GM18870 (cell line): Measurements from ENCODE around the gene ENTPD1.
"Not testable (repeated sequence)": the region's sequence is repeated elsewhere in the genome, so short reads cannot be mapped to it uniquely, and the experiment has no call there.

Experiments used
- ATAC-seq: cut with Tn5 transposase; IDR thresholded peaks from one replicate; pipeline ENCODE4 v1.9.1; 2021; ENCODE audit warnings: moderate library complexity; ENCODE audit not compliant: unreplicated experiment

The ENTPD1 gene

GRCh38 chr10:95793401-95794045, 37.6 kb downstream of the ENTPD1 start:
- ATAC-seq: peak; percentile 33

- no peak for ATAC-seq
Observed at GRCh38 chr10:95794195-95794594, 38.2 kb downstream of the ENTPD1 start.

DNA sequence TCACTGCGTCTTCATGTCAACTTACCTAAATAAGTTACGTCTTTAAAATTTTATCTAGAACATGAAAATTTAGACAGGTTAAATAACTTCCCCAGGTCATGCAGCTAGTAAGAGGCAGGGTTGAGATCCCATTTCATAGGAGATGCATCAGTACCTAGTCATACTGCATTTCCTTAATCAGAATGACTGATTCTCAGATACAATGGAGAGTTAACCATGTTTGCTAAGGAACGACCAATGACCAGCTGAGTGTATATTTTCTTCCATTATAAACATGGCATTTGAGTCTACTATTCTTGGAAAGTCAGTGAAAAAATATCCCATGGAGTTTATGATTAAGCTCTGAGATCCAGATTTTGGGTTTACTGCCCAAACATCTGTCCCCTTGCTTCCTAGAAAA, 39.6 kb downstream of the ENTPD1 start:
- no peak for ATAC-seq

DNA sequence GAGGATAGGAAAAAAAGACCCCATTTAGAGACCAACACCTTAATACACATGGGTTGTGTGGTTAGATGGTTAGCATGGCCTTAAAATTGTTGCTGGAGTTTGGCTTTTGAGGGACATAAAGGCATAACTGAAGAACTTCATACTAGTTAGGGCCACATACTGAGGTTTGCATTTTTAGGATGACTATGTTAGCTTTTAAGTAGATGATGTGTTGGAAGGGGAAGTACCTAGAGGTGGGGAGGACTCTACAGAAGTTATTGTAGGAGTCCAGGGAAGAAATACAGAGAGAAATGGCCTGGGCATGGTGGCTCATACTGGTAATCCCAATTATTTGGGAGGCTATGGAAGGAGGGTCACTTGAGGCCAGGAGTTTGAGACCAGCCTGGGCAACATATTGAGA, 40.5 kb downstream of the ENTPD1 start:
- ATAC-seq: no peak

- ATAC-seq: no peak
Observed at GRCh38 chr10:95798096-95798855, 42.3 kb downstream of the ENTPD1 start.

DNA sequence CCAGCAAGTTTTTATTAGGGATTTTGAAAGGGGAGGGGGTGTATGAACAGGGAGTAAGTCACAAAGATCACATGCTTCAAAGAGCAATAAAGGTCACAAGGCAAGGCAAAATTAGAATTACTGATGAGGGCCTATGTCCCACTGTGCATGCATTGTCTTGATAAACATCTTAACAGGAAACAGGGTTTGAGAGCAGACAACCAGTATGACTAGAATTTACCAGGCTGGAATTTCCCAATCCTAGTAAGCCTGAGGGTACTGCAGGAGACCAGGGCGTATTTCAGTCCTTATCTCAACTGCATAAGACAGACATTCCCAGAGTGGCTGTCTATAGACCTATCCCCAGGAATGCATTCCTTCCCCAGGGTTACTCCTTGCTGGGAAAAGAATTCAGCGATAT, 44.3 kb downstream of the ENTPD1 start:
- not testable (repeated sequence) for ATAC-seq

DNA sequence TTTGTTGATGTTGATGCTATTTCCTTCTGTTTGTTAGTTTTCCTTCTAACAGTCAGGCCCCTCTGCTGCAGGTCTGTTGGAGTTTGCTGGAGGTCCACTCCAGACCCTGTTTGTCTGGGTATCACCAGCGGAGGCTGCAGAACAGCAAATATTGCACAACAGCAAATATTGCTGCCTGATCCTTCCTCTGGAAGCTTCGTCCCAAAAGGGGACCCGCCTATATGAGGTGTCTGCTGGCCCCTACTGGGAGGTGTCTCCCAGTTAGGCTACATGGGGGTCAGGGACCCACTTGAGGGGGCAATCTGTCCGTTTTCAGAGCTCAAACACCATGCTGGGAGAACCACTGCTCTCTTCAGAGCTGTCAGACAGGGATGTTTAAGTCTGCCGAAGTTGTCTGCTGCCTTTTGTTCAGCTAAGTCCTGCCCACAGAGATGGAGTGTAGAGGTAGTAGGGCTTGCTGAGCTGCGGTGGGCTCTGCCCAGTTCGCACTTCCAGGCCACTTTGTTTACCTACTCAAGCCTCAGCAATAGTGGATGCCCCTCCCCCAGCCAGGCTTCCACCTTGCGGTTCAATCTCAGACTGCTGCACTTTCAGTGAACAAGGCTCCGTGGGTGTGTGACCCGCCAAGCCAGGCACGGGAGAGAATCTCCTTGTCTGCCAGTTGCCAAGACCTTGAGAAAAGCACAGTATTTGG, 50.9 kb downstream of the ENTPD1 start:
- ATAC-seq: not testable (repeated sequence)

DNA sequence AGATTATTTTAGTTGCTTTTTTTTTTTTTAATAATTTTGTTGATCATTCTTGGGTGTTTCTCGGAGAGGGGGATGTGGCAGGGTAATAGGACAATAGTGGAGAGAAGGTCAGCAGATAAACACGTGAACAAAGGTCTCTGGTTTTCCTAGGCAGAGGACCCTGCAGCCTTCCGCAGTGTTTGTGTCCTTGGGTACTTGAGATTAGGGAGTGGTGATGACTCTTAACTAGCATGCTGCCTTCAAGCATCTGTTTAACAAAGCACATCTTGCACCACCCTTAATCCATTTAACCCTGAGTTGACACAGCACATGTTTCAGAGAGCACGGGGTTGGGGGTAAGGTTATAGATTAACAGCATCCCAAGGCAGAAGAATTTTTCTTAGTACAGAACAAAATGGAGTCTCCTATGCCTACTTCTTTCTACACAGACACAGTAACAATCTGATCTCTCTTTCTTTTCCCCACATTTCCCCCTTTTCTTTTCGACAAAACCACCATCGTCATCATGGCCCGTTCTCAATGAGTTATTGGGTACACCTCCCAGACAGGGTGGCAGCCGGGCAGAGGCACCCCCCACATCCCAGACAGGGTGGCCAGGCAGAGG, 52.8 kb downstream of the ENTPD1 start:
- ATAC-seq: not testable (repeated sequence)

- no peak for ATAC-seq
Observed at GRCh38 chr10:95809370-95810197, 53.6 kb downstream of the ENTPD1 start.

DNA sequence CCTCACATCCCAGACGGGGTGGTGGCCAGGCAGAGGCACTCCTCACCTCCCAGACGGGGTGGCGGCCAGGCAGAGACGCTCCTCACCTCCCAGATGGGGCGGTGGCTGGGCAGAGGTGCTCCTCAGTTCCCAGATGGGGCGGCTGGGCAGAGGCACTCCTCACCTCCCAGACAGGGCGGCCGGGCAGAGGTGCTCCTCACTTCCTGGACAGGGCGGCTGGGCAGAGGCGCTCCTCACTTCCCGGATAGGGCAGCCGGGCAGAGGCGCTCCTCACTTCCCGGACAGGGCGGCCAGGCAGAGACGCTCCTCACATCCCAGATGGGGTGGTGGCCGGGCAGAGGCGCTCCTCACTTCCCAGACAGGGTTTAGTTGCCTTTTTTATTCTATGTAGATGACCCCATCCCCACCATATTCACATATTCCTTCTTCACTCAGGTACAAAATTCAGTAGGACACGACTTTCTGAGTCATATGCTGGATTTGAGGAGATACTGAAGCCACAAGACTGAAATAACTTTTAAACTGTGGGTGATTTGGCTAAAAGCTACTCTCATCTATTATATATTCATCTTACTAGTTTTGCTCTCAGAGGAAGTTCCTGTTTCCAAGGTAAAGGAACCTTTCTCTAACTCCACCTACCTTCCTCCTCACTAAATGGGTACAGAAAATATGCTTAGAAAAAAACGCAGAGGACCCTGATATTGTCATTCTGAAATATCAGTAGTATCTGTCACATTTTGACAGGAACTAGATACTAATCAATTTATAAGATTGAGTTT, 54.4 kb downstream of the ENTPD1 start:
- no peak for ATAC-seq

DNA sequence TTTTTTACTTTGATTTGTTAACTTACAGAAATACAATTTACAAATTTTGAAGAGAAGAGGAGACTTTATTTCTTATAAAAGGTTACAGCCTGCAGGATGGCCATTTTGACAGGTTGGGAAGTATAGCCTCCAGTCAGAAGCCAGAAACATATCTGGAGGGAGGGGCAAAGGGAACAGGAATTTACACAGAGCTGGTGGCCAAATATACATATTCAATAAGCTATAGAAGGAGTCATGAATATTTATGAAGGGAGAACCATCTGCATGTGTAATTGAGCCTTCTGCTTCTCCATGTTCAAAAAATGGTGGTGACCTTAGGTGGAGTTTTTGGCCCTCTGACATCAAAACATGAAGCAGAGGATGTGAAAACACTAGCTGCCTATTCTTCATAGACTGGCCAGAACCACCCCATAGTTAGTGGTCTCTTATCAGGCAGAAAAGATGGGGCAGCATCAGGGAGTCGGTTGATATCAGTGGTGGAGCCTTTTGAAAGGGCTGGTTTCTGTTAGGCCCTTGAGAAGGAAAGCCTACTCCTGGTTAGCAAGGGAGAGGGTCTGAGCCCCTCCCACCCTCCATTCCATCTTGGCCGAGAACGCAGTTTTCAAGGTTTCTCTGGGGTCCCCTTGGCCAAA, 57.2 kb downstream of the ENTPD1 start:
- ATAC-seq: no peak

DNA sequence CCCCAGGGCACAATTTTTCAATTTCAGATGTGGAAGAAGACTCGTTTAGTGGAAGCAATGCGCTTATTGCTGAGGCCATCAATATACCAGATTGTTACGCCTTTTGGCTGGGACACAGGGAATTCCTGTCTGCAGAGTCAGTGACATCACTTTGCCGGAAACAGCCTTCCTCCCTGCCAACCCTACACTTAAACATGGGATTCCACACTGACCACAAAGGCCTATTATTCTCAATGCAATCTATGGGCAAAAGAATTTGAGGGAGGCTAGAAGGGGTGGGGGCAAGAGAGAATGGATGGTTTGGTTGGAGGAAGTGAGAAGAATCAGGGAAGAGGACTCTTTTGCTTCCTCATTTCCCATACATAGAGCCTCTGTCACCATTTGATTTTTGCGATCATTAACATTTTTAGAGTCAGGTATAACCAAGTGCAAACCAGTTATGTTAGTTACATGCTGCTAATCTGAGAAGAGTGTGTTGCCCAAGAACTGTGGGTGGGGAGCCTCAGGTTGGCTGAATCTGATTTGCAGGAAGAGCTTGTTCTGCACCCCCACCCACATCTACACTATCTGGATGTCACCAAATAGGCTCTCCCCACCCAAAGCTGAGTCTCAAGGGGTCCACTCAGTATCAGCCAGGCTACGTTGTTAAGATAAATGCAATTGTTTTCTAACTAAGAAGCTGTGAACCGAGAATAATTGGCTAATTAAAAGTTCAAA, 58.2 kb downstream of the ENTPD1 start:
- ATAC-seq: no peak

DNA sequence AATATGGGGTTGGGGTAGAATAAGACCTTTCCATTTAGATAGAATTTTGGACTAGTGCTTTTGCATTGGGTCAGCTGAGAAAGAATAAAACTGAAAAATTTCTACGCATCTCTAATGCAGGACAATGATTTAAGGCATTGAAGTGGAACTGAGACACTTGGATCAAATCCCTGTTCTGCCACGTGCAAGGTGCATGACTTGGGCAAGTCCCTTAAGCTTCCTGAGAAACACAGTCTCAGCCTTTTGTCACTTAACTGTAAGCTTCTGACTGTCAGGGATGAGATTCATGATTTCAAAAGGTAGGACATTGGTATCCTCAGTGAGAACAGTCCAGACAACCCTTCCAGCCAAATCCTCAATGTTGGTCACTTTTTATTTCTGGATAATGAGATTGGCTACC, 59.2 kb downstream of the ENTPD1 start:
- no peak for ATAC-seq

GRCh38 chr10:95815701-95816240, 59.8 kb downstream of the ENTPD1 start:
- ATAC-seq: no peak

DNA sequence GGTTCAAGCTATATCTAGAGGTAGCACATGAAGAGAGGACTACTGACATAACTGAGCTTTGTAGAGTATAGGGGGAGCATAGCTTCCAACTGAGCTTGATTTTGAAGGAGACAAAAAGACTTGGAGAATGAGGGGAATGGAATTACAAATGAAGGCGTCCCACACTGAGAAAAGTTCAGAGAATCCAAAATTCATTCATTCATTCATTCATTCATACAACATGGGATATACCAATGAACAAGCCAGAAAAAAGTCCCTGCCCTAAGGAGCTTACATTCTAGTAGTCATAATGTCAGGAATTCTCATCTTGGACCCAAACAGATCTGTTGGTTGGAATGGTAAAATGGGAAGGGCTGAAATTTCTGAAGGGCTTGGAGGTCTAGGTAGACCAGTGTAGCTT, 62.0 kb downstream of the ENTPD1 start:
- ATAC-seq: no peak

DNA sequence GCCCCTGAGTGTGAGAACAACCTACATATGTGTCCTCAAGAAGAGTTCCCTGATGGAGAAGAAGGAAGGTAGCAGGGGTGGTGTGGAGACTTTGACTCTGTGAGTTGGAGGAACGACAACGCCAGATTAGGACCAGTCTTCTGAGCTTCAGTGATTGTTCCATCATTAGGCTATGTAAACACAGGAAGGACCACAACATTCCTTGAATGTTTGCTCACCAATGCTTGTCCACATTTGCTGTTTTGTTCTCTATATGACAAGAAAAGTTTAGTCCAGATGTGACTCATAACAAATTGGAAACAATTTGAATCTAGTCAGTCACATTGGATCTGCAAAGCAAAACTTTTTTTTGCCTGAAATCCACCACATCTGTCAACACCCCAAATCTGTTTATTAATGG, 62.7 kb downstream of the ENTPD1 start:
- no peak for ATAC-seq

DNA sequence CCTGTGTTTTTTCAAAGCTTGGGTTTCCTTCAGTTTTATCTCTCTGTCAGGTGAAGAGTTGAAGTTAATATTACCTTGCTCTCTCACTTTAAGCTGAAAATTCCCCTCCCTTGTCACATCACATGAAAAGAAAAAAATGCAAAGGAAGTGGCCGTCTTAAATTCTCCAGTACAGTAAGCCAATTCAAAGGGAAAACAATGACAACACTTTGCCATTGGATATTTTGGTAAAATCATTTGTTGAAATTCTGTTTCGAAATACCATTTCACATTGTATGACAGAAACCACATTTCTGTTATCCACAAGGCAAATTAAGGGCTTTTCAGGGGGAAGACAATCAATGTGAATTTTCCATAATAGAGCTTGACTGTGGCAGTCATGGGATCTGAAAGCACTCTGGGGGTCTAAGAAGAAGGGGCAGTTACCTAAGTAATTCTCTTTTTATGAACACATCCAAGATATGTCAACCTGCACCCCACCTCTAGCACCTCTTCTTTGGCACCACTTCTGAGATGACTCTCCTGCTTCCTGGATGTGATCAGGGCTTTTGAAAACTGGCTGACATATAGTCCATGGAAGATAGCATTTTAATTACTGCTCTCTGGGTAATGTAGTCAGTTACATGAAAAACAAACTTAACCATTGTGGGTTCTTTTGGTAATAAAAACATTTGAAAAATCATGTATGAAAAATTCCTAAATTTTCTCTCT, 63.8 kb downstream of the ENTPD1 start:
- no peak for ATAC-seq

- ATAC-seq: no peak
Observed at GRCh38 chr10:95820363-95820762, 64.4 kb downstream of the ENTPD1 start.
